OCI-LY3 (cell line): ENCODE data around the gene TDRD1.

Source experiments
- H2AFZ ChIP-seq: fragments of 200-600, 300-600 bp; shearing (Covaris generic); 2 replicates; pipeline ENCODE4 v1.6.0; 2014; ENCODE audit warnings: antibody characterized with exemption, low read depth, low read length
- H3K27ac ChIP-seq: fragments of 200-600, 300-600 bp; sonication (generic); 2 replicates; pipeline ENCODE4 v1.5.1; 2014; ENCODE audit warnings: mild to moderate bottlenecking, low read length, moderate library complexity, mixed read lengths
- H3K27me3 ChIP-seq: fragments of 200-600, 300-600 bp; sonication (generic); 2 replicates; pipeline ENCODE4 v1.6.1; 2014; ENCODE audit warnings: low read depth, low read length, mixed read lengths
- H3K36me3 ChIP-seq: fragments of 200-600, 300-600 bp; sonication (generic); replicated peaks from 2 replicates; pipeline ENCODE3; 2014; ENCODE audit warnings: low read depth, low read length, mixed read lengths
- H3K4me1 ChIP-seq: fragments of 300-600, 200-600 bp; sonication (generic); 2 replicates; pipeline ENCODE4 v1.6.1; 2014; ENCODE audit warnings: low read length, mixed read lengths
- H3K4me2 ChIP-seq: fragments of 200-600, 300-600 bp; sonication (generic); 2 replicates; pipeline ENCODE4 v1.6.1; 2014; ENCODE audit warnings: low read length, mixed read lengths
- H3K4me3 ChIP-seq: fragments of 300-600, 200-600 bp; sonication (generic); 2 replicates; pipeline ENCODE4 v1.5.1; 2014; ENCODE audit warnings: antibody characterized with exemption, mild to moderate bottlenecking, low read length, moderate library complexity
- H3K79me2 ChIP-seq: fragments of 300-600, 200-600 bp; shearing (Covaris generic); 2 replicates; pipeline ENCODE4 v1.6.1; 2014; ENCODE audit warnings: mild to moderate bottlenecking, low read length, mixed read lengths
- H3K9ac ChIP-seq: fragments of 300-600, 200-600 bp; shearing (Covaris generic); 2 replicates; pipeline ENCODE4 v1.6.0; 2014; ENCODE audit warnings: mild to moderate bottlenecking, low read length, moderate library complexity
- H3K9me3 ChIP-seq: fragments of 200-600, 300-600 bp; shearing (Covaris generic); 2 replicates; pipeline ENCODE4 v1.6.1; 2014; ENCODE audit warnings: low read length, mixed read lengths; ENCODE audit not compliant: insufficient read depth
- H4K20me1 ChIP-seq: fragments of 200-600, 300-600 bp; sonication (generic); 2 replicates; pipeline ENCODE4 v1.6.1; 2016; ENCODE audit warnings: low read length, mixed read lengths; ENCODE audit not compliant: insufficient read depth
- CTCF ChIP-seq: fragments of 200-600, 300-600 bp; sonication (generic); IDR thresholded peaks from 2 replicates; pipeline ENCODE4 v1.5.1; 2014; ENCODE audit warnings: antibody characterized with exemption, low read length, low read depth
- EZH2phosphoT487 ChIP-seq: fragments of 200-600 bp; shearing (Covaris generic); IDR thresholded peaks from 2 replicates; pipeline ENCODE4 v1.6.1; 2018; ENCODE audit warnings: antibody characterized with exemption, mixed run types, low read depth

Gene TDRD1

GRCh38 chr10:114199239-114199638, 20.1 kb downstream of the TDRD1 start:
- Histone ChIP-seq H3K4me3 (no peak overlapping the region), H3K4me2 (no peak overlapping the region), H3K9me3 (no peaks in the 10 kb centered on the region), H3K36me3 (no peaks in the 10 kb centered on the region), H3K27me3 (peaks cover 17% of the 10 kb centered on the region; the same call in 1 of the 2 replicates), H4K20me1 (no peaks in the 10 kb centered on the region), H3K79me2 (no peaks in the 10 kb centered on the region), H3K27ac (no peak overlapping the region), H3K4me1 (no peaks in the 10 kb centered on the region), H3K9ac (no peak overlapping the region), H2AFZ (no peak overlapping the region)
- TF ChIP-seq CTCF (no peak), EZH2phosphoT487 (no peak)

GRCh38 chr10:114202812-114203211, 23.7 kb downstream of the TDRD1 start:
- H3K4me3 ChIP-seq: no peak overlapping the region
- no peak overlapping the region for H3K9ac ChIP-seq
- no peaks in the 10 kb centered on the region for H3K4me1 ChIP-seq
- no peak for TF ChIP-seq CTCF
- no peak for TF ChIP-seq EZH2phosphoT487
- no peak overlapping the region for H3K27ac ChIP-seq
- H2AFZ ChIP-seq: no peak overlapping the region
- no peaks in the 10 kb centered on the region for H4K20me1 ChIP-seq
- no peaks in the 10 kb centered on the region for H3K9me3 ChIP-seq
- no peaks in the 10 kb centered on the region for H3K36me3 ChIP-seq
- 0 out of 2 replicates have a peak, but pooled peaks cover 3% of the 10 kb centered on the region for H3K27me3 ChIP-seq
- no peak overlapping the region for H3K4me2 ChIP-seq
- H3K79me2 ChIP-seq: no peaks in the 10 kb centered on the region

- no peak overlapping the region for H3K27ac ChIP-seq
- H3K4me3 ChIP-seq: no peak overlapping the region
- no peak for TF ChIP-seq CTCF
- no peak for TF ChIP-seq EZH2phosphoT487
- no peak overlapping the region for H3K4me2 ChIP-seq
- 0 out of 2 replicates have a peak, but pooled peaks cover 3% of the 10 kb centered on the region for H3K27me3 ChIP-seq
- no peaks in the 10 kb centered on the region for H3K4me1 ChIP-seq
- no peaks in the 10 kb centered on the region for H3K9me3 ChIP-seq
- no peaks in the 10 kb centered on the region for H3K36me3 ChIP-seq
- no peak overlapping the region for H3K9ac ChIP-seq
- H3K79me2 ChIP-seq: no peaks in the 10 kb centered on the region
- H2AFZ ChIP-seq: no peak overlapping the region
- no peaks in the 10 kb centered on the region for H4K20me1 ChIP-seq
These were observed 27.7 kb downstream of the TDRD1 start for GRCh38 chr10:114206902-114207301.

- 0 out of 2 replicates have a peak, but pooled peaks cover 7% of the 10 kb centered on the region for H3K27me3 ChIP-seq
- H3K79me2 ChIP-seq: no peaks in the 10 kb centered on the region
- no peaks in the 10 kb centered on the region for H3K36me3 ChIP-seq
- H3K4me2 ChIP-seq: no peak overlapping the region
- no peak overlapping the region for H3K9ac ChIP-seq
- TF ChIP-seq CTCF (no peak), EZH2phosphoT487 (no peak)
- H3K9me3 ChIP-seq: no peaks in the 10 kb centered on the region
- H3K27ac ChIP-seq: no peak overlapping the region
- H2AFZ ChIP-seq: no peak overlapping the region
- H4K20me1 ChIP-seq: no peaks in the 10 kb centered on the region
- H3K4me3 ChIP-seq: no peak overlapping the region
- no peaks in the 10 kb centered on the region for H3K4me1 ChIP-seq
These were observed 28.2 kb downstream of the TDRD1 start for GRCh38 chr10:114207349-114207748.
